Measurements from ENCODE around the gene TMEM235.
A peak's percentile ranks its signal among the peaks of the same experiment; 100 is the strongest.

Gene TMEM235

DNA sequence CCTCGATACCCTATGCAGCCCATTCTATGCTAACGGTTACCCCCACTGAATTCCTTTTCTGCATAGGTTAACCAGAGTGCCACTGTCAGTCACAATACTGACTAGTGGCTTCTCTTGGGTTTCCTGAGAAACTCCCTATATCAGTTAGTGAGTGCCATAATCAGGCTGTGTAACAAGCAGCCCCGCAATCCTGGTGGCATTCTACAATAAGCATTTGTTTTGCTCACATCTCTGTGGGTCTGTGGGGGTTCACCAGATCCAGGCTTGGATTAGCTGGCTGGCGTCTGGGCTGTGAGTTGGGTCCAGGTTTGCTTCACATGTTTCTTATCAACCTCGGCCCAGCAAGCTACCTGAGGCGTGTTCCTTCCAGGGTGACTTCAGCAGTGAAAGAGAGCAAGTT lies 42.4 kb downstream of the TMEM235 start:
- DNase-seq = no peak

DNA sequence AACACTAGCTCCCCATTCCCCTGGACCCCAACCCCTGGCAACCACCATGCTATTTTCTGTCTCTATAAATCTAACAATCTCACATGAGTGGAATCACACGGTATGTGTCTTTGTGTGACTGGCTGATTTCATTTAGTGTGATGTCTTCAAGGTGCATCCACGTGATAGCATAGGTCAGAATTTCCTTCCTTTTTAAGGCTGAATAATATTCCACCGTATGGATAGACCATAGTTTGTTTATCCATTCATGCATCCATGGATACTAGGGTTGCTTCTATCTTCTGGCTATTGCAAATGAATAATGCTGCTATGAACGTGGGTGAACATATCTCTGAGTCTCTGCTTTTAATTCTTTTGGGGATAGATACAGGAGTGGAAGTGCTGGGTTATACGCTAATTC lies 43.9 kb downstream of the TMEM235 start:
- DNase-seq = no peak

- DNase-seq = no peak
Measured at GRCh38 chr17:78276098-78276887, 44.9 kb downstream of the TMEM235 start.

DNA sequence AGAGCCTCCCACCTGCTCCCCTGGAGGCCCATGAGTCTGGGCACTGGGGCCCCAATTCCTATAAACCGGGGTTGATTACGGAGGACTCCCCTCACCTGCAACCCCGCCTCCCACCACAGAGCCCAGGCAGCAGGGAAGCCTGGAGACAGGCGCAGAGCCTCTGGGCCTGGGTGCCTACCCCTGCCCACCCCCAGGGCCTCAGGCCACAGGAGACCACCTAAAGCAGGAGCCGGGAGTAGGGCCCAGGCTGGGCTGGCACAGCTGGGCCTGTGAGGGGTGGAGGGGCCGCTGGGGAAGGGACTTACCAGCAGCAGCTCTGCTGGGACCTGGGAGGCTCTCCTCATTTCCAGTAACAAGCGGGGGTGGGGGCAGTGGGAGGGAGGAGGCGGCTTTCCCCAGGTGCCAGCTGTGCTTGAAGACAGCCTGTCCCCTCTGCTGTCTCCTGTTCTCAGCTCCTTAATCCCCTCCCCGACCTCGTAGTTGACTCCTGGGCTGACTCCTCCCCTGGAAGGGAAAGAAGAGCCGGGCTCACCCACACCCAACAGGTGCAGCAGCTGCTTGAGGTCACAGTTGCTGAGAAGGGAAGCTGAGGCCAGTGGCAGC lies 46.8 kb downstream of the TMEM235 start:
- DNase-seq = no peak

- DNase-seq = no peak
Measured at GRCh38 chr17:78279360-78279990, 48.0 kb downstream of the TMEM235 start.

- no peak for DNase-seq
Measured at GRCh38 chr17:78281249-78281845, 49.9 kb downstream of the TMEM235 start.

DNA sequence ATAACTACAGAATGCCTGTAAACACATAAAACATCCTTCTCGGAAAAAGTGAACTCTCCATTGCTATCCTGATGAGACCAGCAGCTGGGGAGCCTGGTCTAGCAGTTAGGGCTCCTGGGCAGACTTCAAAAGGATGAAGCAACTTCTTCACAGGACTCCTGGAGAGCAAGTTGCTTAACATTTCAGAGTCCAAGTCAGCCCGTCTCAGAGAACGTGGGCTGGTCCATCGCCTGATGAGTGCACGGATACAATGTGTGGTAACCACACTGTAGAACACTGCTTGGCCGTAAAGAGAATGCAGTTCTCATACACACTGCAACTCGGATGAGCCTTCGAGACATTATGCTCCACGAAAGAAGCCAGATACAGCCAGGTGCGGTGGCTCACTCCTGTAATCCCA lies 52.7 kb downstream of the TMEM235 start:
- no peak for DNase-seq

- DNase-seq = no peak
Measured at GRCh38 chr17:78289004-78289403, 57.6 kb downstream of the TMEM235 start.

- DNase-seq = peak; percentile 71 to 75
Measured at GRCh38 chr17:78289802-78290363, 58.5 kb downstream of the TMEM235 start.
